Stimulated activated CD4-positive, alpha-beta T cell treated with anti-CD3 and anti-CD28 coated beads, TNF-alpha, amount 100 ng/mL, for 4 hours (primary cell): ENCODE data around the gene CDH4.

Experiments
- DNase-seq, 3 experiments: peaks; one replicate each; pipeline ENCODE4 v3.0.0-alpha.2; 2020; ENCODE audit warnings: low read depth in 3 of 3

CDH4 gene

GRCh38 chr20:61557621-61558020 lies 305.6 kb downstream of the CDH4 start:
- no peak for DNase-seq

GRCh38 chr20:61558726-61559125 lies 306.7 kb downstream of the CDH4 start:
- no peak for DNase-seq

- no peak for DNase-seq
These were observed 307.8 kb downstream of the CDH4 start for GRCh38 chr20:61559706-61560315.

- no peak for DNase-seq
These were observed 308.3 kb downstream of the CDH4 start for GRCh38 chr20:61560361-61560853.

- no peak for DNase-seq
These were observed 309.2 kb downstream of the CDH4 start for GRCh38 chr20:61561111-61561830.

GRCh38 chr20:61562491-61562890 lies 310.4 kb downstream of the CDH4 start:
- DNase-seq: no peak

- DNase-seq: no peak
These were observed 310.9 kb downstream of the CDH4 start for GRCh38 chr20:61562897-61563504.

GRCh38 chr20:61564628-61565027 lies 312.6 kb downstream of the CDH4 start:
- DNase-seq: no peak

GRCh38 chr20:61565791-61566190 lies 313.7 kb downstream of the CDH4 start:
- no peak for DNase-seq

- no peak for DNase-seq
These were observed 314.6 kb downstream of the CDH4 start for GRCh38 chr20:61566691-61567090.

- no peak for DNase-seq
These were observed 315.1 kb downstream of the CDH4 start for GRCh38 chr20:61567204-61567603.

GRCh38 chr20:61569825-61570224 lies 317.8 kb downstream of the CDH4 start:
- no peak for DNase-seq

GRCh38 chr20:61570646-61571195 lies 318.7 kb downstream of the CDH4 start:
- no peak for DNase-seq

GRCh38 chr20:61571221-61571620 lies 319.2 kb downstream of the CDH4 start:
- DNase-seq: no peak

GRCh38 chr20:61571916-61572711 lies 320.1 kb downstream of the CDH4 start:
- DNase-seq: no peak

- DNase-seq: no peak
These were observed 320.7 kb downstream of the CDH4 start for GRCh38 chr20:61572789-61573188.

- DNase-seq: no peak
These were observed 321.6 kb downstream of the CDH4 start for GRCh38 chr20:61573415-61574305.

- no peak for DNase-seq
These were observed 323.3 kb downstream of the CDH4 start for GRCh38 chr20:61575151-61575937.

GRCh38 chr20:61576372-61576771 lies 324.3 kb downstream of the CDH4 start:
- no peak for DNase-seq

- DNase-seq: no peak
These were observed 325.0 kb downstream of the CDH4 start for GRCh38 chr20:61577065-61577464.
